ENCODE data around the gene DOCK3. TPM values are rescaled to one million over a fixed set of nuclear protein-coding genes. Genes with fewer than 3 reads are reported as not detected.
"Not testable (repeated sequence)": the region's sequence is repeated elsewhere in the genome, so short reads cannot be mapped to it uniquely, and the experiment has no call there.

DOCK3 gene
- total RNA-seq, 1 donor from 2014 or later: 21.0 TPM

GRCh38 chr3:50662408-50662807 lies 12.3 kb upstream of the DOCK3 start:
- Mint-ChIP-seq H3K9me3 (no peaks in the 10 kb centered on the region), H3K27ac (no peak overlapping the region), H3K4me3 (no peak overlapping the region), H3K36me3 (no peaks in the 10 kb centered on the region), H3K27me3 (ENCODE audit: low read depth) (peaks cover 18% of the 10 kb centered on the region), H3K4me1 (no peaks in the 10 kb centered on the region)
- no peak for DNase-seq (ENCODE audit: low spot score in 2 of 2, unreplicated experiment in 2 of 2)
- TF ChIP-seq CTCF (IDR thresholded peaks at IDR 0.05; ENCODE audit: unreplicated experiment): no peak

GRCh38 chr3:50665081-50665840 lies 9.5 kb upstream of the DOCK3 start:
- H3K4me3 Mint-ChIP-seq: no peak overlapping the region
- no peak overlapping the region for H3K27ac Mint-ChIP-seq
- H3K27me3 Mint-ChIP-seq (ENCODE audit: low read depth): peaks cover 33% of the 10 kb centered on the region
- no peaks in the 10 kb centered on the region for H3K9me3 Mint-ChIP-seq
- H3K36me3 Mint-ChIP-seq: no peaks in the 10 kb centered on the region
- TF ChIP-seq CTCF (IDR thresholded peaks at IDR 0.05; ENCODE audit: unreplicated experiment): no peak
- DNase-seq (ENCODE audit: low spot score in 2 of 2, unreplicated experiment in 2 of 2): no peak
- H3K4me1 Mint-ChIP-seq: no peaks in the 10 kb centered on the region

GRCh38 chr3:50665841-50666115 lies 8.9 kb upstream of the DOCK3 start:
- H3K36me3 Mint-ChIP-seq; DNase-seq (ENCODE audit: low spot score in 2 of 2, unreplicated experiment in 2 of 2); H3K4me3 Mint-ChIP-seq; H3K4me1 Mint-ChIP-seq; H3K9me3 Mint-ChIP-seq; H3K27ac Mint-ChIP-seq: not testable (repeated sequence)
- H3K27me3 Mint-ChIP-seq (ENCODE audit: low read depth): peaks cover 38% of the 10 kb centered on the region

- Mint-ChIP-seq H3K36me3 (no peaks in the 10 kb centered on the region), H3K4me3 (no peak overlapping the region), H3K27ac (no peak overlapping the region), H3K9me3 (no peaks in the 10 kb centered on the region), H3K27me3 (ENCODE audit: low read depth) (peaks cover 45% of the 10 kb centered on the region), H3K4me1 (no peaks in the 10 kb centered on the region)
- DNase-seq (ENCODE audit: low spot score in 2 of 2, unreplicated experiment in 2 of 2): no peak
- no peak for TF ChIP-seq CTCF (IDR thresholded peaks at IDR 0.05; ENCODE audit: unreplicated experiment)
Observed at GRCh38 chr3:50666837-50667236, 7.9 kb upstream of the DOCK3 start.

- H3K27ac Mint-ChIP-seq: no peak overlapping the region
- no peaks in the 10 kb centered on the region for H3K36me3 Mint-ChIP-seq
- peaks cover 75% of the 10 kb centered on the region for H3K27me3 Mint-ChIP-seq (ENCODE audit: low read depth)
- no peaks in the 10 kb centered on the region for H3K9me3 Mint-ChIP-seq
- H3K4me3 Mint-ChIP-seq: no peak overlapping the region
- H3K4me1 Mint-ChIP-seq: peaks cover 9% of the 10 kb centered on the region
- TF ChIP-seq CTCF (IDR thresholded peaks at IDR 0.05; ENCODE audit: unreplicated experiment): no peak
- peak in 1 of 2 experiments; percentile 2 for DNase-seq (ENCODE audit: low spot score in 2 of 2, unreplicated experiment in 2 of 2)
Observed at GRCh38 chr3:50671331-50671730, 3.4 kb upstream of the DOCK3 start.

GRCh38 chr3:50672656-50673055 lies 2.1 kb upstream of the DOCK3 start:
- H3K27ac Mint-ChIP-seq: no peak overlapping the region
- H3K4me3 Mint-ChIP-seq: no peak overlapping the region
- H3K4me1 Mint-ChIP-seq: peaks cover 18% of the 10 kb centered on the region
- H3K36me3 Mint-ChIP-seq: no peaks in the 10 kb centered on the region
- DNase-seq (ENCODE audit: low spot score in 2 of 2, unreplicated experiment in 2 of 2): peak in 1 of 2 experiments; percentile 3
- TF ChIP-seq CTCF (IDR thresholded peaks at IDR 0.05; ENCODE audit: unreplicated experiment): no peak
- no peaks in the 10 kb centered on the region for H3K9me3 Mint-ChIP-seq
- H3K27me3 Mint-ChIP-seq (ENCODE audit: low read depth): peaks cover 74% of the 10 kb centered on the region

Data from mesothelial cell of epicardium (in vitro differentiated cells).